C4-2B (cell line): ENCODE measurements around the gene KRT3.

Experiments
- H3K27ac ChIP-seq: fragments of 450-650 bp; 2 replicates; pipeline ENCODE4 v1.5.1; 2017
- CTCF ChIP-seq: fragments of 450-650 bp; conservative IDR thresholded peaks from 2 replicates; pipeline ENCODE4 v1.5.1; 2017; ENCODE audit warnings: mild to moderate bottlenecking
- ZFX ChIP-seq: fragments of 450-650 bp; IDR thresholded peaks from 2 replicates; pipeline ENCODE4 v1.6.1; 2017

KRT3 gene

GRCh38 chr12:52819731-52820510 is 24.0 kb upstream of the KRT3 start:
- TF ChIP-seq ZFX: no peak
- no peak for TF ChIP-seq CTCF

GRCh38 chr12:52818887-52819420 is 23.0 kb upstream of the KRT3 start:
- H3K27ac ChIP-seq: no peak overlapping the region
- no peak for TF ChIP-seq ZFX
- no peak for TF ChIP-seq CTCF

More at GRCh38 chr12:52819731-52820510, 24.0 kb upstream of the KRT3 start:
- no peak overlapping the region for H3K27ac ChIP-seq

- no peak for TF ChIP-seq CTCF
- no peak for TF ChIP-seq ZFX
- no peak overlapping the region for H3K27ac ChIP-seq
Observed at GRCh38 chr12:52818388-52818787, 22.5 kb upstream of the KRT3 start.

GRCh38 chr12:52817699-52818238 is 21.9 kb upstream of the KRT3 start:
- H3K27ac ChIP-seq: no peak overlapping the region
- TF ChIP-seq CTCF (no peak), ZFX (no peak)

- no peak for TF ChIP-seq CTCF
- no peak for TF ChIP-seq ZFX
- no peak overlapping the region for H3K27ac ChIP-seq
Observed at GRCh38 chr12:52817003-52817698, 21.2 kb upstream of the KRT3 start.

- no peak overlapping the region for H3K27ac ChIP-seq
- TF ChIP-seq CTCF (no peak), ZFX (no peak)
Observed at GRCh38 chr12:52815676-52816588, 20.0 kb upstream of the KRT3 start.
